Measurements from ENCODE around the gene PAQR5.
"Not testable (repeated sequence)": the region's sequence is repeated elsewhere in the genome, so short reads cannot be mapped to it uniquely, and the experiment has no call there.

The PAQR5 gene

DNA sequence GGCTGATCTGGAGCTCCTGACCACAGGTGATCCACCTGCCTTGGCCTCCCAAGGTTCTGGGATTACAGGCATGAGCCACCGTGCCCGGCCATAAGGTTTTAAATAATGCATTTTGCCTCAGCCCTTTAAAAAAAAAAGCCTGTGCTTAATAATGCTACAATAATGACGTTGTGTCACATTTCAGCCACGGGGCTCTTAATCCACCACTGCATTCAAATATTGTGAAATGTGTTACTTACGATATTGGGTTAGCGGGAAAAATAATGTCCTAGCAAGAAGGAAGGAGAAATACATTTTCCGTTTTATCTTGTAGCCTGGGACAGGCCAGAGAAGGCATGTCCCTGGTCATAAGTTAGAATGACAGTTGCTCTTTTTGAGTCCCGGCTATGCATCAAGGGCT is 17.6 kb downstream of the PAQR5 start:
- DNase-seq (ENCODE audit: low spot score): no peak

DNA sequence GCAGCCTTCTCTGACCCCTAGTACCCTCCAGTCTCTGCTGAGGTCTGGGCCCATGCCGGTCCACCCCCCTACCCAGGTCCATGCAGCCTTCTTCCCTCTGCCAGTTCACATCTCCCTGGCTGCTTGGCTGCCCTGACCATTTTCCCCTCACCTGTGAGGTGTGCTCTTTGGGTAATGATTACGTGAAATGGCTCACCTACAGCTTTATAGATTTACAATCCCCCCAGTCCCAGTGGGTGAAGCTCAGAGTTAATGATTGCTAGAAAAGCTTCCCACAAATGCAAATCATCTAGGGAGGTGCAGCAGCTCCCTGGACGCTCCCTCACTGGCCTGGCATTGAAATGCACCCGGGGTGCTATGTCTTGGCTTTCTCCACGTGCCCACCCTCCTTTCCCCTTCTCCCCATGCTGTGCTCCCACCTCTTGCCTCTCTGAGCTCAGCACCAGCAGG is 18.7 kb downstream of the PAQR5 start:
- DNase-seq (ENCODE audit: low spot score): no peak

DNA sequence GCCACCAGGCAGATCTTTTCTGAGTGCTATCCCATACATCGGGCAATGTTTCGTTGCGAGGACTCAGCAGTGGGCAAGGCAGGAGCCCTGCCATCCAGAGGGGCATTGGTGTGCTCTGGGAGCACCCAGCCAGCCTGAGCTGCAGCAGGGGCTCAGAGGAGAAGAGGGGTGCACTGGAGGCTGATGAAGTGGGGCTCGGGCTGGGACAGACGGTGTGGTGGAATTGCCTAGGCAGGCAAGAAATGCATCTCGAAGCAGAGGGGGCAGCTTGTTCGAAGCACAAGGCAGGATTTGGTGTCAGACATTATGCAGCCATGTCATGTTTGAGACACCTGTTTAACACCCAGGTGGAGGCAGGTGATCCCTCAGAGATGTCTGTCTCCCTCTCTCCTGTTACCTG is 19.3 kb downstream of the PAQR5 start:
- DNase-seq (ENCODE audit: low spot score): no peak

DNA sequence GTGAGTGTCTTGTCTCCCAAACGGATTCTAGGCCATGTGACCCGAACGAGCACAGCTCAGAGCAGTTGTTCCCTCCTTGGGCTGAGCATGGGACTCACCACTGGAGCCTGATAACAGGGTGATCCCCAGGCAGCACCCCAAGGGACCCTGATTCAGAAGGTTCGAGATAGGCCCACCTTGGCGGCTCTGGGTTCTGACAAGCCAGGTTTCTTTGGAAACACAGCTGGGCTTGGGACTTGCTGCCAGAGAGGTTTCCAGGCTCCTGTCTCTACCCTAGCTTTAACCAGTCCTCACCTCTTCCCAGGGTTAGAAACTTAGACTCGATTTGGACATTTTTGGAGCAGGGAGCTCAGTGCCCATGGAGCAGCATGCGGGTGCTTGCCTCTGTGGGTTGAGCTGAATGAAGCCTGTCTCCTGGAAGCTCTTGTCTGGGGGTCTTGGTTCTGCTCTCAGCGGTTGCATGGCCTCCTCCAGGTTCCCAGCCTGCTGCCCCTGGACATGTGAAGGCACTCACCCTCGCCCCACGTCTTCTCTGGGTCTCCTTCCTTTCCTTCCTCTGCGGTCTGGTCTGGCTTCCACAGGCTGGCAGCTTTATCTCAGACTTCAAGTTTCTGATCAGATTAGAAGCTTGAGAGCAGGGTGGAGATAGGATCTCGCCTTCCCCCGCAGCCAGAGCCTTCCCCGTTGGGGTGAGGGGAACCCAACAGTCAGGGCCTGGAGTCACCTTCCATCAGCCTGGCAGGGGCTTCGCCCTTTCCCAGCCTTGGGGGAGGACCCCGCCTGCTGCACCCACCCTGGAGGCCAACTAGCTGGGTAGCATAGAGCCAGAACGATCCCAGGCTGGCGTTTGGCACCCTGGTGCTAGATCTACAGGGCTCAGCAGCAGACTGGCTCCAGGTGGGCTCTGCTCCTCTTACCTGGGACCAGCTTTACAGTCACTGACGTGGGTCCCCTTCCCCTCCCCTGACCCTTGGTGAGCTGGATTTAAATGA is 21.0 kb downstream of the PAQR5 start:
- DNase-seq (ENCODE audit: low spot score): no peak

DNA sequence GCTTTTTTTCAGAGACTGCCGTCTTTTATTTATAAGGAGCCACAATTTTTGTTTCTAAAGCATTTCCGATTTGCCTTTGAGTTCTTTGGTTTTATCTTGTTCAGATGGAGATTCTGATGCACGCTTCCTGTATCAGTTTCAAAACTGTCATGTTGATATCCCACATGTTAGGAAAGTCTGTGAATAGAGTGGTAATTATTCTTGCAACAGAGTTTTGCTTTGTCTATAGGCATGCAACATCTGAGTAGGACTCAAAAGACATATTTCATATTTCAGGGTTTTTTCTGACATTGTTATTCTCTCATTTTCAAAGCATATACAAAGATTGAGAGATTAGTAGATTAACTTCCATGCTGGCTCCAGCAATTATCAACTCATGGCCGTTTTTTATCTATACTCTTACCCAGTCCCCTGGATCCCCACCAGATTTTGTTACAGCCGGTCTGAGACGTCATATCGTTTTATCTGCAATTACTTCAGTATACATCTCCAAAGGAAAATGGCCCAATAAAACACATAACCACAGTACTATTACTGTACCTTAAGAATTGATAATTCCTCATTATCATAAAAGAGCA is 22.4 kb downstream of the PAQR5 start:
- no peak for DNase-seq (ENCODE audit: low spot score)

DNA sequence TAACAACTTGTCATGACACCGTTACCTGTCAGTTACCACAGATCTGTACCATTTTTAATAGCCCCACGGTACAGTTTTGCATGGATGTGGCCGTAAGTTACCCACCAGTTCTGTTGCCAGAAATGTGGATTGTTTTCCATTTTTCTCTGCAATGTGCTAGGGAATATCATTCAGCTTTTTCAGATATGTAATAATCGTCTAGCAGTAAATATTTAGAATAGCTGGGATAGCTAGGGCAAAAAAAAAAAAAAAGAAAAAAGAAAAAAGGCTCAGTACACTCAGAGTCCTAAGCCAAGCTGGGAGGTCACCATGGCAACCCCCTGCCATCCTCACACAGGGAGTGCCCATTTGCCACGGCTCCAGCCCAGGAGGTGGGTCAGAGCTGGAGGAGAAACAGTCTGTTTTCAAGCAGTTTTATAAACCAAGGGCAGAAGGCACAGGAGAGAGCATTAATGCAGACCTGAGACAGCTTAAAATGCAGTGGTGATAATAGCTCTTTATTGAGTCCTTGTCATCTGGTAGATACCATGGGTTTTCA is 25.2 kb downstream of the PAQR5 start:
- DNase-seq (ENCODE audit: low spot score): no peak

DNA sequence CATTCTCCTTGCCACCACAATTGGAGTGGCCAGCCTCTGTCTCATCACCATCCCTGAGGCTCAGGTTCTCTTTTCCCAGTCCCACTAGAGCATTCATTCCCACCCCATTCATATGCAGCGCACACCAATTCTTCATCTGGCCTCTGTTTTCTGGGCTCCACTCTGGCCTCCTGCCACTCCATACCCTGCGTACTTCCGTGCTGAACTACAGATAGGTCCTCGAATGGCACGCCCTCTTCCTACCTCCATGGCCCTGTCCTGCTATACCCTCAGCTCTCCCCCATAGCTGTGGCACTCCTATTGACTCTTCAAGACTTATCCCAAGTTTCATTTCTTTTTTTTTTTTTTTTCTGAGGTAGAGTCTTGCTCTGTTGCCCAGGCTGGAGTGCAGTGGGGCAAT is 25.9 kb downstream of the PAQR5 start:
- no peak for DNase-seq (ENCODE audit: low spot score)

DNA sequence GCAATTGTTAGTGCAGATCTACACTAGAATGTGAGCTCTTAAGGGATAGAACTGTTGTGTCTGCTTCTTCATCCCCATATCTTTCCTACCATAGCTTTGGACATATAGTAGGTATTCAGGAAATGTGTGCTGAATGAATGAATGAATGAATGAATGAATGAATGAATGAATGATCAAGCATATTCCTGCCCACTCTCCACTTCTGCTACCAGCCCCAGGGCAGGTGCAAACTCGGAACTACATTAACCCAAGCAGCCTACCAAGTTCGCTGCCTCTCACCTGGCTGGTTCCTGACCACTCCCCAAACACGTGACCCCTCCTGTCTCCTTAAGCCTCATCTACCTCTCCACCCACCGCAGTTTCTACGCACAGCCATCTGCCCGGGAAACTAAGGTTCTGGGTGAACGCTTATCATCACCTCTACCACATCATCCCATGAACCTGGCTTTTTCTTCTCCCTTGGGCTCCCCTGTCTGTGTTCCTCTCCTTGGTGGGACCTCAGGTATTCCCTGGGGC is 26.8 kb downstream of the PAQR5 start:
- no peak for DNase-seq (ENCODE audit: low spot score)

DNA sequence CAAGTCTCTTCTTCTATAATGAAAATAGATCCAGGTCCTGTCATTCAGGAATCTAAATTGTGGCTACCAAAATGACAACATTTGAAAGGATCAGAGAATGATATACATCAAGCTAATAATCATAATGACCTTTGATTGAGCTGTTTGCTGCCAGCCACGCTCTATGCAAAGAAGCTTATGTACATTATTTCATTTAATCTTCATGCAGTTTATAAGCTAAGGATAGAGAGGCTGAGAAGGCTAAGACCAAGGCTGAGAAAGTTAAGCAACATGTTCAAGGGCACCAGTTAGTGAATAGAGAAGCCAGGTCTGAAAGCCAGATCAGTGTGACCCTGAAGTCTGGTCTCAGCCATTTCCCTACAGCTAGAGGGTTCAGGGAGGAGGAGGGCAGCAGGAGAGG is 29.4 kb downstream of the PAQR5 start:
- no peak for DNase-seq (ENCODE audit: low spot score)

DNA sequence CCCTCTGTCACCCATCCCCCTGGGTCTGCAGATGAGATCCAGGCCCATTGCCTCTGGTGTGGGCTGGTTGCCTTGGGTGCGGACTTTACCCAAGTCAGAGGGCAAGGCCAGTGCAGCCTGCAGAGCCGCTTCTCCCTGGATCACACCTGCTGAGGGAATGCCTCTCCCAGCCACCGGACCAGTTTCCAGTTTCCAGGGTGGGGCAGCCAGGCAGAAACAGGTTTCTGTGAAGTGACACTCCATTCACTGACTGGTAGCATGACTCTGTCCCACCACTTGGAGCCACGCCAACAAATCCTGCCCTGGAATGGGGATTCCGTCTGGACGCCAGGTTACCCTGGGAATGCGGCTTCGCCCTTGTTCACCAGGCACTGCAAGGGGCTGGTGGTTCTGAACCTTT is 30.0 kb downstream of the PAQR5 start:
- no peak for DNase-seq (ENCODE audit: low spot score)

DNA sequence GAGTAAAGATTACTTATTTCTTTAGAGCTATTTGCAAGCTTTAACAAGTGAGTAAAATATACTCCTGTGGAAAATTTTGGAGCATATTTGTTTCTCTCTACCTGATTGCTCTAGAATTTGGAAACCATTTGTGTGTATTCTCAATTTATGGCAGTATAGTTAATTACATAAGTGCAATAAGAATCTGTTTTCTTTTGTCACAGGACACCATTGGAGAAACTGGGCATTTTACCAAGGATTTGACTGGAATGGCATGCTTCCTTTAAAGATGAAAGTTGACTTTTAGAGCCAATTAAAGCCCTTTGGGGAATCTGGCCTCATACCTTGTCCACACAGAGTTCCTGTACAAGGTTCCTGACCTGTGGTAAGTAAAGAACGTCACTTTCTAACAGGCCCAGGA is 38.4 kb downstream of the PAQR5 start:
- DNase-seq (ENCODE audit: low spot score): no peak

DNA sequence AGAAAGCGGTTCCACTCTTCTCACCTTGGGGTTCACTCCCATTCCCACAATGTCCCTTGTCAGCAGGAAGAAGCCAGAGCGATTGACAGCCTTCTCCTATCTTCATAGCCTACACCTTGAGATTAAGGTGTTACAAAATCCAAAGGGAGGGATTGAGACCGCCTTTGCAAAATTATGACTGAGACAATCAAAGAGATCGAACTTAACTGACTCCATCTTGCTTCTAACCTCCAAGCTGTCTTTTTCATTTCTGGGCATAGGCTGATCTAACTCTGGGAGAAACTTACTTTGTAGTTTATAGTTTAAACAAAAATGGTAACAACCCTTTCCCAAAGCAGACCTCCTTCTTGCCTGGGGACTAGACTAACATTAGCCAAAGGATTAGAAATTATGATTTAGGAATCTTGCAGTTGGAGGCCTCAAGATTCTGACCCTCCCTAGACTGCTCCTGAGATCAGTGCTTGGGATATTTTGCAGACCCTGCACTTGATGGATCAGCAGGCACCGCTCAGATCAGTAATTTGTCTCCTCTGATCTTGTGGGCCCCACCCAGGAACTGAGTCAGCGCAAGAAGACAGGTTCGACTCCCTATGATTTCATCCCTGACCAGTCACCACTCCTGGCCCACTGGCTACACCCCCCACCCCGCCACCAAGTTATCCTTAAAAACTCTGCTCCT is 40.0 kb downstream of the PAQR5 start:
- no peak for DNase-seq (ENCODE audit: low spot score)

DNA sequence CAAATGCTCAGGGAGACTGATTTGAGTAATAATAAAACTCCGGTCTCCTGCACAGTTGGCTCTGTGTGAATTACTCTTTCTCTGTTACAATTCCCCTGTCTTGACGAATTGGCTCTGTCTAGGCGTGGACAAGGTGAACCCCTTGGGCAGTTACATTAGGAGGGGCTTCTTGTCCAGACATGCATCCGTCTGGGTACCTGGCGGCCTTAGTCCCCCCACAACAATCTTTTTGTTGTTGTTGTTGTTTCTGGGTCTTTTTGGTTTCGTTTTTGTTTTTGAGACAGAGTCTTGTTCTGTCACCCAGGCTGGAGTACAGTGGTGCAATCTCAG is 40.5 kb downstream of the PAQR5 start:
- not testable (repeated sequence) for DNase-seq (ENCODE audit: low spot score)

DNA sequence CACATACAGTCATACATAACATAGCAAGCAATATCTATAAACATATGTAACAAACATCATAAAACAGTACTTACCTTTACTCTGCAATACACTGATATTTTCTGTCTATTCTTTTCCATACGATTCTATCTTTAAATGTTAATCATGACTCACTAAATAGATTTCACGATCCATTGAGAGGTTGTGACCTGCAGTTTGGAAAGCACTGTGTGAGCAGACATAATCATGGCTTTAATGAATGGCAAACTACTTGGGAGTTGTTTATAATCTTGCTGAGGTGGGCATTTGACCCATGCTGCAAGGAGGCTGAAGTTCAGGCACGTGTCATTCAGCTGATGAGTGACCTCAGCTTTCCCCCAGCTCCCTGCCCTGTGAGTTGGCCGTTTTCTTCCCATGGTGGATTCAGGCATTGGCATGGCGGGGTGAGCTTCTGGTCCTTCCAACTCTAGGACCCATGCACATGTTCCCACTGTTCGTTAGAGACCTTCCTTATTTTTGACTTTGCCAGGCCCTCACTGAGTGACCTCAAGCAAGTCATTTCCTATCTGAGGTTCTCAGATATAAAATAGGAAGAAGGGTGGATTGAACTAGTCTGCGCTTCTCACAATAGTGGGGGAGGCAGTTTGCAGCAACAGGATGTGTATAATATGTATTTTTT is 41.7 kb downstream of the PAQR5 start:
- DNase-seq (ENCODE audit: low spot score): no peak

DNA sequence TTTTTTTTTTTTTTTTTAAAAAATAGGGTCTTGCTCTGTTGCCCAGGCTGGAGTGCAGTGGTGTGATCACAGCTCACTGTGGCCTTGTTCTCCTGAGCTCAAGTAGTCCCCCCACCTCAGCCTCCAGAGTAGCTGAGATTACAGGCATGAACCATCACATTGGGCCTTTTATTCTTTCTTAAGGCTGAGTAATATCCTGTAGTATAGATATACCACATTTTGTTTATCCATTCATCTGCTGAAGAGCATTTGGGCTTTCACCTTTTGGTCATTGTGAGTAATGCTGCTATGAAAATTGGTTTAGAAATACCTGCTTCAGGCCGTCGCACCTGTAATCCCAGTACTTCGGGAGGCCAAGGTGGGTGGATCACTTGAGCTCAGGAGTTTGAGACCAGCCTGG is 42.6 kb downstream of the PAQR5 start:
- DNase-seq (ENCODE audit: low spot score): no peak

DNA sequence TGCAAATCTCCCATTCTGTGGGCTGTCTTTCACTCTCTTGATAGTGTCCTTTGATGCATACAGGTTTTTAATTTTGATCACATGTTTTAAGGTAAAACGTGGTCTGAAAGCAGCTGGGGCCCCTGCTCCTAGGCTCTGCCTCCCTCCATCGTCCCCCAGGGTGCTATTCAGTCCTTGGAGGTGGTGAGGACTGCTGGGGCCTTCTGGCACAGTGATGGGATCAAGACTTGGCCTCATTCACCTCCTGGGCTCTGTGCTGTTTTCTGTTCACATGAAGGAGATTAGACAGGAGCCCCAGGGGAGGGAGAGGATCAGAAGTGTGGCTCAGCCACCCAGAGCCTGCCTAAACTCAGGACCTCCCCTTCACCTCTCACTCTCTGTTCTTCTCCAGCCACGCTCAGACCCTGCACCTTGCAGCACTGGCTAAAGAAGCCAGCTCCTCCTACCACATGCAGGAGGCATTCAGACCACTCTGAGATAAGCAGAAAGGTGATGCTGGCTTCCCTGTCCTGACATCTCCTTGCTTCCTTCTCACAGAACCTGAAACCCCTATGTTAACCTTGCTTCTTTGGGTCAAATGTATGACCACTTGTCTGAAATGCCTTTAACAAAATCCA is 43.9 kb downstream of the PAQR5 start:
- no peak for DNase-seq (ENCODE audit: low spot score)

DNA sequence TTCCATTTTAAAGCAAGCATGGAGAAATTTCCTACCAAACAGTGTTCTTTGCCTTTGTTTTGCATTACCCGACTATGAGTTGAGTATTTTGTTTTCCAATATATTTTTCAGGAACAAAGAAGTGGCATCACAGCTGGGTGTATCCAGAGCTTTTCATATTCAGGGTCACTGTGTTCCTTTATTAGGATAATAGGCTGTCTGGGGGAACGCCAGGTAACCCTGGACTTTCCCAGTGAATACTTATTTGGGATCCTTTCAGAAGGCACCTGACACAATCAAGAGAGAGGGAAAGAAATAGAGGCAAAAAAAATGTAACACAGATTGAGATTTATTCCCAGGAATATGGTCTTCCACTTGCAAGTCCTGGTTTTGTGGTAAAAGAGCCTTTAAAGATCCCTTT is 44.4 kb downstream of the PAQR5 start:
- DNase-seq (ENCODE audit: low spot score): no peak

DNA sequence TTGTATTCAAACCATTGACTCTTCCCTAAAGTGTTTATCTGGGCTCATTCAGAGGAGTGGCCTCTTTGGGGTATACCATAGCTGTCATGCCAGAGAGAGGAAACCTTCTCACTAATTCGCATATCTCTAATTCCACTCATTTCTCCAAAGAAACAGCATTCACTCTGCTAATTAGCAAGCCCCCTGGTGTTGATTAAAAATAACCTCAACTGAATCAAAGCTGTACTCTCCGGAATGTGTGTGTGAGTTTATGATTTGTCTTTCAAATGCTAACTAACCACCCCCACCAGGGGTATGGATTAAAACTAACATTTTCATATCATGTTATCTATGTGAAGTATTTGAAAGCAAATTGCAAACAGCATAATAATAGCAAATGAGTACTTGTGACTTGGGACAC is 45.5 kb downstream of the PAQR5 start:
- DNase-seq (ENCODE audit: low spot score): no peak

DNA sequence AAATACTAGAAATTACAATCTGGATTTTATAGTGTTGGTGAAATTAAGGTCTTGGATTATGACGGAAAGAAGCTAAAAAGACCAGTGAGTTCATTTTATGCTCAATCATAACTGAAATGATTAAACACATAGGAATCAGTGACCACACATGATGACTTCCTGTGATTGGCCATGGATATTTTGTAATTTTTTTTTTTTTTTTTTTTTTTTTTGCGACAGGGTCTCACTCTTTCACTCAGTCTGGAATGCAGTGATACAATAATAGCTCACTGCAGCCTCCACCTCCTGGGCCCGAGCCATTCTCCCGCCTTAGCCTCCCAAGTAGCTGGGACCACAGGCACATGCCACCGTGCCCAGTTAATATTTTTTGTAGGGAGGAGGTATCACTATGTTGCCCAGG is 47.4 kb downstream of the PAQR5 start:
- no peak for DNase-seq (ENCODE audit: low spot score)

DNA sequence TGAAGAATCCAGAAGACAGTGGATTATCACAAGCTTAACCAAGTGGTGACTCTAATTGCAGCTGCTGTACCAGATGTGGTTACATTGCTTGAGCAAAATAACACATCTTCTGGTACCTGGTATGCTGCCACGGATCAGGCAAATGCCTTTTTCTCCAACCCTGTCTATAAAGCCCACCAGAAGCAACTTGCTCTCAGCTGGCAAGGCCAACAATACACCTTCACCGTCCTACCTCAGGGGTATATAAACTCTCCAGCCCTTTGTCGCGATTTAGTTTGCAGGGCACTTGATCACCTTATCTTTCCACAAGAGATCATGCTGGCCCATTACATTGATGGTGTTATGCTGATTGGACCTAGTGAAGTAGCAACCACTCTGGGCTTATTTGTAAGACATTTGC is 52.6 kb downstream of the PAQR5 start:
- DNase-seq (ENCODE audit: low spot score): no peak

DNA sequence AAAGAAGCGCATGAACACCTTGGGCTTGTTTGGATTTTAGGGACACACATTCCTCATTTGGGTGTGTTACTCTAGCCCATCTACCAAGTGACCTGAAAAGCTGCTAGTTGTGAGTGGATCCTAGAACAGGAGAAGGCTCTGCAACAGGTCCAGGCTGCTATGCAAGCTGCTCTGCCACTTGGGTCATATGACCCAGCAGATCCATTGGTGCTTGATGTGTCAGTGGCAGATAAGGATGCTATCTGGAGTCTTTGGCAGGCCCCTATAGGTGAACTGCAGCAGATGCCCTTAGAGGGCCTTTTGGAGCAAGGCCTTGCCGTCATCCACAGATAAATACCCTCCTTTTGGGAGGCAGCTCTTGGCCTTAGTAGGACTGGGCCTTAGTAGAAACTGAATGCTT is 53.2 kb downstream of the PAQR5 start:
- no peak for DNase-seq (ENCODE audit: low spot score)
